ENCODE results near the gene GAD1.

GAD1 gene

DNA sequence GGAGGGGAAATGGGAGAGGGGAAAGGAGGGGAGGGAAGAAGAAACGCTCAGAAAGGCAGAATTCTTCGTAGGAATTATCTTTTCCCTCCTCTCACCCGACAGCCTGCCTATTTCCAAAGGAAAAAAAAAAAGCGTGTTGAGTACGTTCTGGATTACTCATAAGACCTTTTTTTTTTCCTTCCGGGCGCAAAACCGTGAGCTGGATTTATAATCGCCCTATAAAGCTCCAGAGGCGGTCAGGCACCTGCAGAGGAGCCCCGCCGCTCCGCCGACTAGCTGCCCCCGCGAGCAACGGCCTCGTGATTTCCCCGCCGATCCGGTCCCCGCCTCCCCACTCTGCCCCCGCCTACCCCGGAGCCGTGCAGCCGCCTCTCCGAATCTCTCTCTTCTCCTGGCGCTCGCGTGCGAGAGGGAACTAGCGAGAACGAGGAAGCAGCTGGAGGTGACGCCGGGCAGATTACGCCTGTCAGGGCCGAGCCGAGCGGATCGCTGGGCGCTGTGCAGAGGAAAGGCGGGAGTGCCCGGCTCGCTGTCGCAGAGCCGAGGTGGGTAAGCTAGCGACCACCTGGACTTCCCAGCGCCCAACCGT lies at the start of gene GAD1:
Gene GAD1, plus strand, starts transcription at position 384 of the 589 bp plus-strand sequence. CDS start 1,705 bp downstream, outside the sequence.
- H3K4me2 ChIP-seq (ENCODE audit: low read depth, low read length, poor library complexity, severe bottlenecking) = peak within 1 kb of the TSS; percentile 22
- H3K79me2 ChIP-seq (ENCODE audit: insufficient read depth, low read length) = no peaks in the 10 kb centered on the region
- no peak within 1 kb of the TSS for H3K27ac ChIP-seq (ENCODE audit: low read depth, low read length)
- H4K20me1 ChIP-seq (ENCODE audit: low read depth, low read length) = no peaks in the 10 kb centered on the region
- no peaks in the 10 kb centered on the region for H3K9me3 ChIP-seq (ENCODE audit: insufficient read depth, low read length)
- no peaks in the 10 kb centered on the region for H3K36me3 ChIP-seq (ENCODE audit: low read length)
- H3K4me3 ChIP-seq (ENCODE audit: insufficient read depth, low read length, poor library complexity, severe bottlenecking) = no peak within 1 kb of the TSS
- no peaks in the 10 kb centered on the region for H3K9me2 ChIP-seq (replicated peaks; ENCODE audit: insufficient read depth, low read length)
- no peak within 1 kb of the TSS for H3K9ac ChIP-seq (ENCODE audit: low read length)
- H2AFZ ChIP-seq (ENCODE audit: low read depth, low read length, severe bottlenecking) = no peak within 1 kb of the TSS
- TF ChIP-seq, protein P1, sequence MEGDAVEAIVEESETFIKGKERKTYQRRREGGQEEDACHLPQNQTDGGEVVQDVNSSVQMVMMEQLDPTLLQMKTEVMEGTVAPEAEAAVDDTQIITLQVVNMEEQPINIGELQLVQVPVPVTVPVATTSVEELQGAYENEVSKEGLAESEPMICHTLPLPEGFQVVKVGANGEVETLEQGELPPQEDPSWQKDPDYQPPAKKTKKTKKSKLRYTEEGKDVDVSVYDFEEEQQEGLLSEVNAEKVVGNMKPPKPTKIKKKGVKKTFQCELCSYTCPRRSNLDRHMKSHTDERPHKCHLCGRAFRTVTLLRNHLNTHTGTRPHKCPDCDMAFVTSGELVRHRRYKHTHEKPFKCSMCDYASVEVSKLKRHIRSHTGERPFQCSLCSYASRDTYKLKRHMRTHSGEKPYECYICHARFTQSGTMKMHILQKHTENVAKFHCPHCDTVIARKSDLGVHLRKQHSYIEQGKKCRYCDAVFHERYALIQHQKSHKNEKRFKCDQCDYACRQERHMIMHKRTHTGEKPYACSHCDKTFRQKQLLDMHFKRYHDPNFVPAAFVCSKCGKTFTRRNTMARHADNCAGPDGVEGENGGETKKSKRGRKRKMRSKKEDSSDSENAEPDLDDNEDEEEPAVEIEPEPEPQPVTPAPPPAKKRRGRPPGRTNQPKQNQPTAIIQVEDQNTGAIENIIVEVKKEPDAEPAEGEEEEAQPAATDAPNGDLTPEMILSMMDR (IDR thresholded peaks at IDR 0.05; ENCODE audit: insufficient read depth, low read length, poor library complexity, severe bottlenecking) = no peak
- TF ChIP-seq EZH2phosphoT487 (conservative IDR thresholded peaks at IDR 0.05; ENCODE audit: low read length) = no peak
- no peaks in the 10 kb centered on the region for H3F3A ChIP-seq (ENCODE audit: insufficient read depth)
- no peaks in the 10 kb centered on the region for H3K27me3 ChIP-seq (ENCODE audit: low read length)

DNA sequence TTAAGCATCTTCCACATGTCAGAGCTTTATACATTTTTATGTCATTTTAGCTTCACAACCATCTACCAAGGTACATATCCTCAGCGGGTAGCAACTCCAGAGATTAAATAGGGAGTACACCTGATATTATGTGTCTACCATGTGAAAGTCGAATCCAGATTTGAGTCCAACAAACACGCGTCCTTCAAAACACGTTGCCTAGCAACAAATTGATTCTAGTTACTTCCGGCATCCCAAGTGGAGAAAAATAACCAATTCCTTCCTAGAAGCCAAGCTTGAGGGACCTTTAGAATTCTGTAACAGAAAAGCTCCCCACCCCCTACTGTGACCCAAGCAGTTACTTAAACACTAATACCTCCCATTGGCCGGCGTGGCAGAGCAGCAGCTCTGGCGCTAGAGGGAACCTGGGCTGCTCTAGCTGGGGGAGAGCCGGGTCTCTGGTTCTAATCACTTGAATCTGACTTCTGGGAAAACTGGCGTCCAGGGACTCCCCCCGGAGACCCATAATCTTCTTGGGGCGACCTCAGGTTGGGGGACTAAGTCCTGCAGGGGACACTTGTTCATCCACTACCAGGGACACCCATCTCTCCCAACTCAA lies 46.6 kb upstream of the GAD1 start, which contains the start of gene ERICH2:
Gene ERICH2, plus strand, starts transcription at position 371 of the 598 bp plus-strand sequence. CDS start 304 bp downstream, outside the sequence.
- H3K79me2 ChIP-seq (ENCODE audit: insufficient read depth, low read length) = no peaks in the 10 kb centered on the region
- no peaks in the 10 kb centered on the region for H3K9me3 ChIP-seq (ENCODE audit: insufficient read depth, low read length)
- H3K27ac ChIP-seq (ENCODE audit: low read depth, low read length) = no peak within 1 kb of the TSS
- peak within 1 kb of the TSS; percentile 97 for H3K4me3 ChIP-seq (ENCODE audit: insufficient read depth, low read length, poor library complexity, severe bottlenecking)
- H3K9me2 ChIP-seq (replicated peaks; ENCODE audit: insufficient read depth, low read length) = no peaks in the 10 kb centered on the region
- no peaks in the 10 kb centered on the region for H3K36me3 ChIP-seq (ENCODE audit: low read length)
- H3K9ac ChIP-seq (ENCODE audit: low read length) = peak within 1 kb of the TSS; percentile 89
- H4K20me1 ChIP-seq (ENCODE audit: low read depth, low read length) = no peaks in the 10 kb centered on the region
- TF ChIP-seq, protein P1 (IDR thresholded peaks at IDR 0.05; ENCODE audit: insufficient read depth, low read length, poor library complexity, severe bottlenecking) = no peak
- H3F3A ChIP-seq (ENCODE audit: insufficient read depth) = peaks cover 8% of the 10 kb centered on the region
- peak within 1 kb of the TSS; percentile 99 for H3K4me2 ChIP-seq (ENCODE audit: low read depth, low read length, poor library complexity, severe bottlenecking)
- peak within 1 kb of the TSS; percentile 97 for H2AFZ ChIP-seq (ENCODE audit: low read depth, low read length, severe bottlenecking)
- no peaks in the 10 kb centered on the region for H3K27me3 ChIP-seq (ENCODE audit: low read length)

DNA sequence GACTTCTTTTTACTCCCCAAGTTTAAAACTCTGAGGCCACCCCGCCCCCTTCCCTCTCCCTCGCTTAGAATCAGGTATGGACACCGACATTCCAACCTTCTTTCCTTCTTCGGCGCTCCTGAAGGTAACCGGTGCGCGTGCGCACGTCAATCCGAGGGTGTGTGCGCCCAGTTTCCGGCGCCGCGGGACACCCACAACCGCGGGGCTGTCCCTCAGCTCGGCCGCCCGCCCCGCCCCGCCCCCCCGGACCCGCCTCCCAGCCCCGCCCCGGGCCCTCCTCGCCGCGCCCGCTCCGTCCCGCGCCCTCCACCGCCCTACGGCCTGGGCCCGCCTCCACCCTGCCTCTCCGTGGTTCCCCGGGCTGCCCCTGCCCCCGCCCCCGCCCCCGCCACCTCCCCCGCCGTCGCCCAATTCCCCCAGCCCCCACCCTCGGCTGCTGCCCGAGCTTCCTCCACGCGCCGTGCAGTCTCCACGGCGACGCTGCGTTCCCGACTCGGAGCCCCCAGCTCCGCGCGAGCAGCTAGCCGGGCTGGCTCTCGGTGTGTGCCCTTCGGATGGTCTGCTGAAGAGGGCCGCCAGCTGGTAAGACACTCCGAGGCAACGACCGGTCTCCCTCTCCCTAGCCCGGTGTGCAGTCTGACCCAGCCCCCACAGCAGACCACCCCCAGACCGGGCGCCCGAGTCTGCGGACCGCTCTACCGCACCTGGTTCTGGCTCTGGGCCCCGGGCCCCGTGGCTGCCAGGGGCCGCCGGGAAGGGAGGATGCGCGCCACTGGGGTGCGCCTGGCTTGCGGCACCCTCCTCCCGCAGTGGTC lies 45.9 kb upstream of the GAD1 start:
- Histone ChIP-seq H4K20me1 (ENCODE audit: low read depth, low read length) (no peaks in the 10 kb centered on the region), H3K4me3 (ENCODE audit: insufficient read depth, low read length, poor library complexity, severe bottlenecking) (peak overlapping the region; percentile 97), H3K9me2 (replicated peaks; ENCODE audit: insufficient read depth, low read length) (no peaks in the 10 kb centered on the region), H3K4me2 (ENCODE audit: low read depth, low read length, poor library complexity, severe bottlenecking) (peak overlapping the region; percentile 99), H3K9me3 (ENCODE audit: insufficient read depth, low read length) (no peaks in the 10 kb centered on the region), H3K27ac (ENCODE audit: low read depth, low read length) (no peak overlapping the region), H3K79me2 (ENCODE audit: insufficient read depth, low read length) (no peaks in the 10 kb centered on the region), H3F3A (ENCODE audit: insufficient read depth) (peaks cover 8% of the 10 kb centered on the region), H3K9ac (ENCODE audit: low read length) (peak overlapping the region; percentile 89), H3K36me3 (ENCODE audit: low read length) (no peaks in the 10 kb centered on the region), H3K27me3 (ENCODE audit: low read length) (no peaks in the 10 kb centered on the region), H2AFZ (ENCODE audit: low read depth, low read length, severe bottlenecking) (peak overlapping the region; percentile 97)
- TF ChIP-seq, protein P1 (IDR thresholded peaks at IDR 0.05; ENCODE audit: insufficient read depth, low read length, poor library complexity, severe bottlenecking) = no peak
- TF ChIP-seq EZH2phosphoT487 (conservative IDR thresholded peaks at IDR 0.05; ENCODE audit: low read length) = no peak

Measured in SU-DHL-6 (cell line).